Renal cortical epithelial cell (primary cell): Measurements from ENCODE around the gene NRM. TPM values are rescaled to one million over a fixed set of nuclear protein-coding genes. Genes with fewer than 3 reads are reported as not detected.

ENCODE experiments used
- total RNA-seq: library from RNA; depleted of rRNA; stranded (reverse); fragments of >200 nt; gene quantifications from 2 replicates; pipeline ENCODE4 v1.2.3, GENCODE V29; 2014

The NRM gene
- total RNA-seq, 1 donor from 2014 or later = 1.7 TPM

Other genes with a start within 250 kb of the NRM start
- 170 and 213 TPM in 2 replicates for gene HLA-E, start 201.5 kb downstream of the NRM start, total RNA-seq
- 32.2 and 49.8 TPM in 2 replicates for gene GNL1, start 134.5 kb downstream of the NRM start, total RNA-seq
- 2.3 and 3.9 TPM in 2 replicates for gene PRR3, start 133.7 kb downstream of the NRM start, total RNA-seq
- 40.1 and 77.8 TPM in 2 replicates for gene ABCF1, start 119.5 kb downstream of the NRM start, total RNA-seq
- 6.1 and 30.3 TPM in 2 replicates for gene PPP1R10, start 73.7 kb downstream of the NRM start, total RNA-seq
- 31.0 and 60.4 TPM in 2 replicates for gene MRPS18B, start 73.1 kb downstream of the NRM start, total RNA-seq
- gene ATAT1, start 64.1 kb downstream of the NRM start, total RNA-seq = 7.6 and 7.8 TPM in 2 replicates
- 6.9 and 7.3 TPM in 2 replicates for gene C6orf136, start 43.9 kb downstream of the NRM start, total RNA-seq
- gene DHX16, start 18.0 kb downstream of the NRM start, total RNA-seq = 40.2 and 41.7 TPM in 2 replicates
- 27.5 and 38.7 TPM in 2 replicates for gene PPP1R18, start 4.3 kb downstream of the NRM start, total RNA-seq
- gene MDC1, start 26.3 kb upstream of the NRM start, total RNA-seq = 6.4 and 10.2 TPM in 2 replicates
- gene TUBB, start 29.4 kb upstream of the NRM start, total RNA-seq = 312 and 597 TPM in 2 replicates
- gene FLOT1, start 51.7 kb upstream of the NRM start, total RNA-seq = 19.4 and 100 TPM in 2 replicates
- gene IER3, start 53.6 kb upstream of the NRM start, total RNA-seq = 56.6 and 249 TPM in 2 replicates
- 165 and 197 TPM in 2 replicates for gene DDR1, start 193.5 kb upstream of the NRM start, total RNA-seq
- 17.2 and 24.2 TPM in 2 replicates for gene GTF2H4, start 217.2 kb upstream of the NRM start, total RNA-seq
- gene VARS2, start 223.3 kb upstream of the NRM start, total RNA-seq = 47.5 and 144 TPM in 2 replicates
- gene SFTA2, start 241.2 kb upstream of the NRM start, total RNA-seq = 1.9 TPM in 1 of 2 replicates, not detected in the other
- gene MUCL3, start 250.0 kb upstream of the NRM start, total RNA-seq = 0.17 TPM in 1 of 2 replicates, not detected in the other